ENCODE measurements around the gene OR2D2.

DNA sequence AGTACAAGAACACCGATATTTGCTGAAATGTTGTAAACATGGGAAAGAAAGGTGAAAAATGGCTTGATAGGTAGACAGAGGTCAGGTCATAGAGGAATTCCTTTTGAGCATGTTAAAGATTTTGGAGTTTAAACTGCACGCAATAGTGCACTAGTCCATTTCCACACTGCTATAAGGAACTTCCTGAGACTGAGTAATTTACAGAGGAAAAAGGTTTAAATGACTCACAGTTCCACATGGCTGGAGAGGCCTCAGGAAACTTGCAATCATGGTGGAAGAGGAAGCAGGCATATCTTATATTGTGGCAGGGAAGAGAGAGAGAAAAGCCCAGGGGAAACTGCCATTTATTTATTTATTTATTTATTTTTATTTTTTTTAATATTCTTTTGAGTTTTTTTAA is 41.8 kb downstream of the OR2D2 start:
- TF ChIP-seq, protein P1, sequence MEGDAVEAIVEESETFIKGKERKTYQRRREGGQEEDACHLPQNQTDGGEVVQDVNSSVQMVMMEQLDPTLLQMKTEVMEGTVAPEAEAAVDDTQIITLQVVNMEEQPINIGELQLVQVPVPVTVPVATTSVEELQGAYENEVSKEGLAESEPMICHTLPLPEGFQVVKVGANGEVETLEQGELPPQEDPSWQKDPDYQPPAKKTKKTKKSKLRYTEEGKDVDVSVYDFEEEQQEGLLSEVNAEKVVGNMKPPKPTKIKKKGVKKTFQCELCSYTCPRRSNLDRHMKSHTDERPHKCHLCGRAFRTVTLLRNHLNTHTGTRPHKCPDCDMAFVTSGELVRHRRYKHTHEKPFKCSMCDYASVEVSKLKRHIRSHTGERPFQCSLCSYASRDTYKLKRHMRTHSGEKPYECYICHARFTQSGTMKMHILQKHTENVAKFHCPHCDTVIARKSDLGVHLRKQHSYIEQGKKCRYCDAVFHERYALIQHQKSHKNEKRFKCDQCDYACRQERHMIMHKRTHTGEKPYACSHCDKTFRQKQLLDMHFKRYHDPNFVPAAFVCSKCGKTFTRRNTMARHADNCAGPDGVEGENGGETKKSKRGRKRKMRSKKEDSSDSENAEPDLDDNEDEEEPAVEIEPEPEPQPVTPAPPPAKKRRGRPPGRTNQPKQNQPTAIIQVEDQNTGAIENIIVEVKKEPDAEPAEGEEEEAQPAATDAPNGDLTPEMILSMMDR (conservative IDR thresholded peaks at IDR 0.05; ENCODE audit: low read depth, low read length) = no peak
- TF ChIP-seq EZH2 (IDR thresholded peaks at IDR 0.05; ENCODE audit: low read length, unreplicated experiment) (no peak), EZH2phosphoT487 (IDR thresholded peaks at IDR 0.05; ENCODE audit: borderline replicate concordance, low read length) (no peak)
